Measurements from ENCODE around the gene MPIG6B. TPM values are rescaled to one million over a fixed set of nuclear protein-coding genes. Genes with fewer than 3 reads are reported as not detected.
"Not testable (repeated sequence)": the region's sequence is repeated elsewhere in the genome, so short reads cannot be mapped to it uniquely, and the experiment has no call there.

Gene MPIG6B
- total RNA-seq, 1 donor from 2014 or later: not detected

- H3K27ac Mint-ChIP-seq (ENCODE audit: unreplicated experiment): no peak overlapping the region
- H3K9me3 Mint-ChIP-seq (ENCODE audit: low read depth): no peaks in the 10 kb centered on the region
- no peak for DNase-seq (ENCODE audit: low spot score)
- peaks cover 6% of the 10 kb centered on the region for H3K4me1 Mint-ChIP-seq (ENCODE audit: low read depth)
- no peaks in the 10 kb centered on the region for H3K36me3 Mint-ChIP-seq (ENCODE audit: low read depth)
- H3K27me3 Mint-ChIP-seq (ENCODE audit: low read depth): peaks cover 2% of the 10 kb centered on the region
- no peak overlapping the region for H3K4me3 Mint-ChIP-seq (ENCODE audit: unreplicated experiment)
- TF ChIP-seq CTCF (IDR thresholded peaks at IDR 0.05): no peak
Measured at GRCh38 chr6:31708224-31708623, 14.9 kb upstream of the MPIG6B start.

GRCh38 chr6:31709157-31709556 lies 14.0 kb upstream of the MPIG6B start:
- not testable (repeated sequence) for H3K27ac Mint-ChIP-seq (ENCODE audit: unreplicated experiment); DNase-seq (ENCODE audit: low spot score); H3K36me3 Mint-ChIP-seq (ENCODE audit: low read depth); H3K9me3 Mint-ChIP-seq (ENCODE audit: low read depth); H3K4me1 Mint-ChIP-seq (ENCODE audit: low read depth); H3K4me3 Mint-ChIP-seq (ENCODE audit: unreplicated experiment); H3K27me3 Mint-ChIP-seq (ENCODE audit: low read depth)

GRCh38 chr6:31710523-31711219 lies 12.5 kb upstream of the MPIG6B start:
- DNase-seq (ENCODE audit: low spot score): no peak
- Mint-ChIP-seq H3K27ac (ENCODE audit: unreplicated experiment) (no peak overlapping the region), H3K4me1 (ENCODE audit: low read depth) (no peaks in the 10 kb centered on the region), H3K9me3 (ENCODE audit: low read depth) (no peaks in the 10 kb centered on the region), H3K36me3 (ENCODE audit: low read depth) (no peaks in the 10 kb centered on the region), H3K27me3 (ENCODE audit: low read depth) (peaks cover 2% of the 10 kb centered on the region), H3K4me3 (ENCODE audit: unreplicated experiment) (no peak overlapping the region)
- TF ChIP-seq CTCF (IDR thresholded peaks at IDR 0.05): no peak

GRCh38 chr6:31711233-31711632 lies 11.9 kb upstream of the MPIG6B start:
- H3K9me3 Mint-ChIP-seq (ENCODE audit: low read depth): no peaks in the 10 kb centered on the region
- no peak for DNase-seq (ENCODE audit: low spot score)

GRCh38 chr6:31712296-31712695 lies 10.9 kb upstream of the MPIG6B start:
- no peak for DNase-seq (ENCODE audit: low spot score)
- TF ChIP-seq CTCF (IDR thresholded peaks at IDR 0.05): peak; percentile 44
- H3K36me3 Mint-ChIP-seq (ENCODE audit: low read depth): no peaks in the 10 kb centered on the region
- no peaks in the 10 kb centered on the region for H3K4me1 Mint-ChIP-seq (ENCODE audit: low read depth)
- H3K9me3 Mint-ChIP-seq (ENCODE audit: low read depth): no peaks in the 10 kb centered on the region
- H3K27ac Mint-ChIP-seq (ENCODE audit: unreplicated experiment): no peak overlapping the region
- H3K27me3 Mint-ChIP-seq (ENCODE audit: low read depth): peaks cover 2% of the 10 kb centered on the region
- no peak overlapping the region for H3K4me3 Mint-ChIP-seq (ENCODE audit: unreplicated experiment)

More at GRCh38 chr6:31711233-31711632, 11.9 kb upstream of the MPIG6B start:
- no peaks in the 10 kb centered on the region for H3K36me3 Mint-ChIP-seq (ENCODE audit: low read depth)
- H3K27me3 Mint-ChIP-seq (ENCODE audit: low read depth): peaks cover 2% of the 10 kb centered on the region
- H3K4me3 Mint-ChIP-seq (ENCODE audit: unreplicated experiment): no peak overlapping the region
- H3K27ac Mint-ChIP-seq (ENCODE audit: unreplicated experiment): no peak overlapping the region
- no peaks in the 10 kb centered on the region for H3K4me1 Mint-ChIP-seq (ENCODE audit: low read depth)
- no peak for TF ChIP-seq CTCF (IDR thresholded peaks at IDR 0.05)

- DNase-seq (ENCODE audit: low spot score): no peak
- Mint-ChIP-seq H3K4me3 (ENCODE audit: unreplicated experiment) (no peak overlapping the region), H3K9me3 (ENCODE audit: low read depth) (no peaks in the 10 kb centered on the region), H3K27ac (ENCODE audit: unreplicated experiment) (no peak overlapping the region), H3K36me3 (ENCODE audit: low read depth) (no peaks in the 10 kb centered on the region), H3K27me3 (ENCODE audit: low read depth) (peaks cover 2% of the 10 kb centered on the region), H3K4me1 (ENCODE audit: low read depth) (no peaks in the 10 kb centered on the region)
- TF ChIP-seq CTCF (IDR thresholded peaks at IDR 0.05): no peak
Measured at GRCh38 chr6:31713465-31713864, 9.7 kb upstream of the MPIG6B start.
